Smooth muscle cell (in vitro differentiated cells): ENCODE measurements around the gene DLG1. TPM values are rescaled to one million over a fixed set of nuclear protein-coding genes. Genes with fewer than 3 reads are reported as not detected.

Source experiments
- DNase-seq: peaks from one replicate; lab custom pipeline; 2025; ENCODE audit not compliant: unreplicated experiment; lab: John Stamatoyannopoulos, UW
- H2AFZ ChIP-seq: fragments of 200-600 bp; sonication (generic); 2 replicates; pipeline ENCODE4 v1.6.0; 2016; ENCODE audit warnings: antibody characterized with exemption, low read depth, mild to moderate bottlenecking
- H3F3A ChIP-seq: fragments of 200-600 bp; sonication (generic); 2 replicates; pipeline ENCODE4 v1.6.0; 2017; ENCODE audit warnings: antibody characterized with exemption, low read depth
- H3K27ac ChIP-seq: fragments of 200-600 bp; sonication (generic); 2 replicates; pipeline ENCODE4 v1.5.1; 2016; ENCODE audit warnings: low read depth, mild to moderate bottlenecking
- H3K27me3 ChIP-seq: fragments of 200-600 bp; sonication (generic); 2 replicates; pipeline ENCODE4 v1.6.1; 2016; ENCODE audit warnings: low read depth, mild to moderate bottlenecking
- H3K36me3 ChIP-seq: fragments of 200-600 bp; sonication (generic); 2 replicates; pipeline ENCODE4 v1.5.1; 2016; ENCODE audit warnings: low read depth
- H3K4me1 ChIP-seq: fragments of 200-600 bp; sonication (generic); 2 replicates; pipeline ENCODE4 v1.5.1; 2016; ENCODE audit warnings: low read depth
- H3K4me2 ChIP-seq: fragments of 200-600 bp; sonication (generic); 2 replicates; pipeline ENCODE4 v1.6.0; 2016; ENCODE audit warnings: mild to moderate bottlenecking
- H3K4me3 ChIP-seq: fragments of 200-600 bp; sonication (generic); 2 replicates; pipeline ENCODE4 v1.5.1; 2016; ENCODE audit warnings: mild to moderate bottlenecking
- H3K79me2 ChIP-seq: fragments of 200-600 bp; sonication (generic); 2 replicates; pipeline ENCODE4 v1.6.0; 2016; ENCODE audit warnings: low read depth, mild to moderate bottlenecking
- H3K9ac ChIP-seq: fragments of 200-600 bp; sonication (generic); 2 replicates; pipeline ENCODE4 v1.6.0; 2016; ENCODE audit warnings: low read depth
- H3K9me3 ChIP-seq: fragments of 200-600 bp; sonication (generic); replicated peaks from 2 replicates; pipeline ENCODE4 v1.5.1; 2016; ENCODE audit warnings: low read depth
- H4K20me1 ChIP-seq: fragments of 200-600 bp; sonication (generic); 2 replicates; pipeline ENCODE4 v1.6.0; 2016; ENCODE audit warnings: low read depth
- WGBS: methylation state at CpG from one replicate; pipeline ENCODE4 v1.1.7; 2016; ENCODE audit warnings: low lambda C conversion rate; 5-methylcytosine and 5-hydroxymethylcytosine counted together
- microRNA-seq: library from miRNA; unstranded; fragments of <30 nt; microRNA quantifications from one replicate; pipeline ENCODE4, GENCODE V29; 2016; ENCODE audit warnings: borderline number of aligned reads
- polyA plus RNA-seq: library from polyadenylated mRNA; unstranded; fragments of >200 nt; fragmentation: Nextera tagmentation; extraction: Ambion mirVana; gene quantifications from 2 replicates; pipeline ENCODE4 v1.2.1, GENCODE V29; 2016
- small RNA-seq: library from RNA; depleted of rRNA; stranded (forward); fragments of <200 nt; gene quantifications from one replicate; pipeline ENCODE3, GENCODE V24; 2014
- total RNA-seq: library from RNA; depleted of rRNA; stranded (reverse); fragments of >200 nt; gene quantifications from 2 replicates; pipeline ENCODE4 v1.2.3, GENCODE V29; 2014
- TF ChIP-seq, protein P1 (sequence below): fragments of 200-600 bp; sonication (generic); IDR thresholded peaks from 2 replicates; pipeline ENCODE4 v1.5.1; 2017; ENCODE audit warnings: borderline replicate concordance, mild to moderate bottlenecking, antibody characterized with exemption; ENCODE audit not compliant: insufficient read depth, poor library complexity, severe bottlenecking

Gene DLG1
- total and polyA plus RNA-seq, 2 experiments from 2014 or later, result 23.5 to 69.0 TPM

GRCh38 chr3:196995027-196995426 lies 303.4 kb downstream of the DLG1 start:
- Histone ChIP-seq H3K4me2 (no peak overlapping the region), H3K79me2 (no peaks in the 10 kb centered on the region), H3K4me3 (no peak overlapping the region), H3K9me3 (no peaks in the 10 kb centered on the region), H3F3A (no peaks in the 10 kb centered on the region), H3K4me1 (no peaks in the 10 kb centered on the region), H3K36me3 (no peaks in the 10 kb centered on the region), H3K9ac (no peak overlapping the region), H2AFZ (no peak overlapping the region), H4K20me1 (no peaks in the 10 kb centered on the region), H3K27ac (no peak overlapping the region), H3K27me3 (no peaks in the 10 kb centered on the region)
- TF ChIP-seq, protein P1, sequence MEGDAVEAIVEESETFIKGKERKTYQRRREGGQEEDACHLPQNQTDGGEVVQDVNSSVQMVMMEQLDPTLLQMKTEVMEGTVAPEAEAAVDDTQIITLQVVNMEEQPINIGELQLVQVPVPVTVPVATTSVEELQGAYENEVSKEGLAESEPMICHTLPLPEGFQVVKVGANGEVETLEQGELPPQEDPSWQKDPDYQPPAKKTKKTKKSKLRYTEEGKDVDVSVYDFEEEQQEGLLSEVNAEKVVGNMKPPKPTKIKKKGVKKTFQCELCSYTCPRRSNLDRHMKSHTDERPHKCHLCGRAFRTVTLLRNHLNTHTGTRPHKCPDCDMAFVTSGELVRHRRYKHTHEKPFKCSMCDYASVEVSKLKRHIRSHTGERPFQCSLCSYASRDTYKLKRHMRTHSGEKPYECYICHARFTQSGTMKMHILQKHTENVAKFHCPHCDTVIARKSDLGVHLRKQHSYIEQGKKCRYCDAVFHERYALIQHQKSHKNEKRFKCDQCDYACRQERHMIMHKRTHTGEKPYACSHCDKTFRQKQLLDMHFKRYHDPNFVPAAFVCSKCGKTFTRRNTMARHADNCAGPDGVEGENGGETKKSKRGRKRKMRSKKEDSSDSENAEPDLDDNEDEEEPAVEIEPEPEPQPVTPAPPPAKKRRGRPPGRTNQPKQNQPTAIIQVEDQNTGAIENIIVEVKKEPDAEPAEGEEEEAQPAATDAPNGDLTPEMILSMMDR, result no peak
- DNase-seq, result no peak
- WGBS, result 94% methylated on average over 19 of the region's 19 CpGs

- Histone ChIP-seq H3K9me3 (no peaks in the 10 kb centered on the region), H3K4me1 (no peaks in the 10 kb centered on the region), H2AFZ (no peak overlapping the region), H3K27ac (no peak overlapping the region), H4K20me1 (no peaks in the 10 kb centered on the region), H3F3A (no peaks in the 10 kb centered on the region), H3K79me2 (no peaks in the 10 kb centered on the region), H3K9ac (no peak overlapping the region), H3K27me3 (no peaks in the 10 kb centered on the region), H3K4me2 (no peak overlapping the region), H3K4me3 (no peak overlapping the region), H3K36me3 (no peaks in the 10 kb centered on the region)
- TF ChIP-seq, protein P1, result no peak
- WGBS, result 67% methylated on average over 16 of the region's 16 CpGs
- no peak for DNase-seq
Observed at GRCh38 chr3:196994056-196994455, 304.4 kb downstream of the DLG1 start.

Small RNA genes within 50 kb of the gene (microRNA-seq; reads per million reads assigned to microRNA genes)
- gene MIR4797, result not detected

Small RNA genes within 50 kb of the gene (small RNA-seq; reads per million reads assigned to genes)
- not detected for gene MIR4797
